Sigmoid colon (tissue), 7 donors: Measurements from ENCODE around the gene RABGAP1L. TPM values are rescaled to one million over a fixed set of nuclear protein-coding genes. Genes with fewer than 3 reads are reported as not detected.

ENCODE experiments used
- DNase-seq: peaks from one replicate; pipeline ENCODE4 v3.0.0-alpha.2; 2019
- H3K27ac ChIP-seq, 4 donors: fragments of 200-600 bp; sonication (generic); one replicate each; pipeline ENCODE4 v1.5.1; 2016 to 2019; ENCODE audit warnings: mild to moderate bottlenecking in 1 of 4
- H3K27me3 ChIP-seq, 3 donors: fragments of 200-600 bp; sonication (generic); one replicate each; pipeline ENCODE4 v1.5.1; 2019; ENCODE audit warnings: mild to moderate bottlenecking in 1 of 3
- H3K36me3 ChIP-seq, 4 donors: fragments of 200-600 bp; sonication (generic); one replicate each; pipeline ENCODE4 v1.5.1; 2016 to 2019
- H3K4me1 ChIP-seq, 4 donors: fragments of 200-600 bp; sonication (generic); one replicate each; pipeline ENCODE4 v1.5.1; 2017 to 2019
- H3K4me3 ChIP-seq, 4 donors: fragments of 200-600 bp; sonication (generic); one replicate each; pipeline ENCODE4 v1.5.1; 2017 to 2019; ENCODE audit warnings: mild to moderate bottlenecking in 2 of 4, moderate library complexity in 1 of 4
- H3K9me3 ChIP-seq, 4 donors: fragments of 200-600 bp in 3 of 4; sonication (generic) in 3 of 4; one replicate each; pipeline versions ENCODE4 v1.5.1 to v1.6.1; 2013 to 2019
- EP300 ChIP-seq, 4 donors: sonication (generic); formaldehyde crosslinking; IDR thresholded peaks; one replicate each; pipeline ENCODE4 v1.6.1; 2017; ENCODE audit warnings: antibody characterized with exemption in 4 of 4
- POLR2A ChIP-seq, 2 donors: fragments of 450-650 bp; IDR thresholded peaks; one replicate each; pipeline ENCODE4 v1.6.1; 2016; ENCODE audit warnings: antibody characterized with exemption in 2 of 2, mild to moderate bottlenecking in 2 of 2, moderate library complexity in 2 of 2
- POLR2AphosphoS5 ChIP-seq, 4 donors: sonication (generic); formaldehyde crosslinking; IDR thresholded peaks; one replicate each; pipeline ENCODE4 v1.6.1; 2017; ENCODE audit warnings: antibody characterized with exemption in 4 of 4
- WGBS, 2 donors: extraction: QIAGEN DNeasy Blood & Tissue Kit; methylation state at CpG; one replicate each; pipeline ENCODE4 v1.1.7; 2013; 5-methylcytosine and 5-hydroxymethylcytosine counted together
- intact Hi-C: fragments of 100-400 bp; cut with DNase I; formaldehyde crosslinking; loops from one replicate; pipeline ENCODE4 v1.15.1; 2023
- polyA plus RNA-seq, 3 donors: library from polyadenylated mRNA; stranded (reverse); fragments of 200-250 nt; gene quantifications; one replicate each; pipeline ENCODE4 v1.2.3, GENCODE V29; 2013
- total RNA-seq, 4 donors: library from RNA; depleted of rRNA; stranded (reverse); fragments of >200 nt; gene quantifications; one replicate each; pipeline ENCODE4 v1.1.0, GENCODE V29; 2016
- TF ChIP-seq, protein P1 (sequence below), 4 experiments: fragments of 450-650 bp in 3 of 4; fragments of 200-600 bp in 1 of 4; IDR thresholded peaks; one replicate each; pipeline ENCODE4 v1.5.1; 2016 to 2019; ENCODE audit warnings: antibody characterized with exemption in 4 of 4, mild to moderate bottlenecking in 3 of 4, moderate library complexity in 2 of 4
- donor health status: healthy with polysubstance abuse.
- donor health status: Bipolar disorder and iron deficiency.
- donor health status: healthy.

Gene RABGAP1L
- total and polyA plus RNA-seq, 7 donors = 25.2 to 42.9 (median 35.4) TPM

DNA sequence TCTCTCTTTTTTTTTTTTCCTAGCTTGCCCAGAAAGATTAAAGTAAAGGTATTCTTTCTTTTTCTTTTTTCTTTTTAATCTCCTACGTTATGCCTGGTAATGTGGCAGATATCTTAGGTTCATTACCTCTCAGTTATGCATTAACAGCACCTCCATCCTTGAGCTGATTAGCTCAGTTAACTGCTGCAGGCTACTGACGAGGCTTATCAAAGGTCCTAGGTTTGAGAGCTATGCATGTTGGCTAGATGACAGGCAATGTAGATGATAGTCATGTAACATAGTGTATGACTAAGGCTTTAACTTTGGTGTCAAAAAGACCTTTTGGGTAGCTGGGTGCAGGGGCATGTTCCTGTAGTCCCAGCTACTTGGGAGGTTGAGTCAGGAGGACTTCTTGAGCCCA, 786.7 kb downstream of the RABGAP1L start:
- Histone ChIP-seq H3K27ac (no peak overlapping the region), H3K27me3 (no peaks in the 10 kb centered on the region), H3K36me3 (no peaks in the 10 kb centered on the region), H3K9me3 (no peaks in the 10 kb centered on the region), H3K4me1 (peaks cover 0 to 16% (median 3%) of the 10 kb centered on the region in 4 donors), H3K4me3 (no peak overlapping the region)
- DNase-seq = no peak
- WGBS, 2 donors = 23 to 63% methylated on average over 2 of the region's 2 CpGs
- intact Hi-C loops = no loop called here
- no peak for TF ChIP-seq EP300 (IDR thresholded peaks at IDR 0.05)
- TF ChIP-seq POLR2A (IDR thresholded peaks at IDR 0.05) = no peak
- TF ChIP-seq POLR2AphosphoS5 (IDR thresholded peaks at IDR 0.05) = no peak
- TF ChIP-seq, protein P1, sequence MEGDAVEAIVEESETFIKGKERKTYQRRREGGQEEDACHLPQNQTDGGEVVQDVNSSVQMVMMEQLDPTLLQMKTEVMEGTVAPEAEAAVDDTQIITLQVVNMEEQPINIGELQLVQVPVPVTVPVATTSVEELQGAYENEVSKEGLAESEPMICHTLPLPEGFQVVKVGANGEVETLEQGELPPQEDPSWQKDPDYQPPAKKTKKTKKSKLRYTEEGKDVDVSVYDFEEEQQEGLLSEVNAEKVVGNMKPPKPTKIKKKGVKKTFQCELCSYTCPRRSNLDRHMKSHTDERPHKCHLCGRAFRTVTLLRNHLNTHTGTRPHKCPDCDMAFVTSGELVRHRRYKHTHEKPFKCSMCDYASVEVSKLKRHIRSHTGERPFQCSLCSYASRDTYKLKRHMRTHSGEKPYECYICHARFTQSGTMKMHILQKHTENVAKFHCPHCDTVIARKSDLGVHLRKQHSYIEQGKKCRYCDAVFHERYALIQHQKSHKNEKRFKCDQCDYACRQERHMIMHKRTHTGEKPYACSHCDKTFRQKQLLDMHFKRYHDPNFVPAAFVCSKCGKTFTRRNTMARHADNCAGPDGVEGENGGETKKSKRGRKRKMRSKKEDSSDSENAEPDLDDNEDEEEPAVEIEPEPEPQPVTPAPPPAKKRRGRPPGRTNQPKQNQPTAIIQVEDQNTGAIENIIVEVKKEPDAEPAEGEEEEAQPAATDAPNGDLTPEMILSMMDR (IDR thresholded peaks at IDR 0.05) = no peak

DNA sequence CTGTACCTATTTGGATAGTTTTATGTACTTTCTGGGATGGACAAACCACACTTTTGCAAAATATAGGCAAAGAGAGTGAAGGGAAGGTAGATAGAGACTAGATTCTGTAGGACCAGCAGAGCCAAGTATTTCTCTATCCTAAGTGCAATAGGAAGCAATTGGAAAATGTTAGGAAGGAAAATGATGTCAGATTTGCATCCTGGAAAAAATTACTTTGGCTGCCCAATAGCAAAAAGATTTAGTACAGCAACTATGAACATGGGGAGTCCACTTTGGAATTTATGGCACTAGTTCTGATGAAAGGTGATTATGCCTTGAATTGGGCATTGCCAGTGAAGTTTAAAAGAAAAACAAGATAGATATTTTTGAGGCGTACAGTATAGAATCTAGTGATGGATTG, 789.7 kb downstream of the RABGAP1L start:
- H3K9me3 ChIP-seq = no peaks in the 10 kb centered on the region
- H3K4me3 ChIP-seq = no peak overlapping the region
- H3K36me3 ChIP-seq = no peaks in the 10 kb centered on the region
- no peak overlapping the region for H3K27ac ChIP-seq
- peaks cover 0 to 6% (median 3%) of the 10 kb centered on the region in 4 donors for H3K4me1 ChIP-seq
- H3K27me3 ChIP-seq = no peaks in the 10 kb centered on the region
- no peak for TF ChIP-seq POLR2AphosphoS5 (IDR thresholded peaks at IDR 0.05)
- TF ChIP-seq POLR2A (IDR thresholded peaks at IDR 0.05) = no peak
- TF ChIP-seq EP300 (IDR thresholded peaks at IDR 0.05) = no peak
- TF ChIP-seq, protein P1 (IDR thresholded peaks at IDR 0.05) = no peak
- DNase-seq = no peak
- intact Hi-C loops = no loop called here
- WGBS, 2 donors = 92 to 99% methylated on average over 1 of the region's 1 CpG

DNA sequence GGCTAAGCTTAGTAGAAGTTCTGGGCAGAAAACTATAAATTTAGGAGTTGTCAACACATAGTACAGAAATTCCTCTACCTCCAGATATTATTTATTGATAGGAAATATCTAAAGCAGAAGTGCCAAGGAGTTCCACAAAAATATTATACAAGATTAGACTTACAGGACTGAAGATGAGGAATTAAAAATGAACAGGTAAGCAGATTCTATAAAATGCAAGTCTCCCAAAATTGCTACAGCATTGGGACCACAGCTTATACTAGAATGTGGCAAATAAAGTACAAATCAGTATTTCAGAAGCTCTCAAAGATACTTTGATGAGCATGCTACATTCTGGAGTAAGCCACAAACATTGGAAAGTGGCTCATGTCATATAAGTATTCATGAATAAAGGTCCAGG, 790.3 kb downstream of the RABGAP1L start:
- H3K4me3 ChIP-seq = no peak overlapping the region
- intact Hi-C loops = no loop called here

DNA sequence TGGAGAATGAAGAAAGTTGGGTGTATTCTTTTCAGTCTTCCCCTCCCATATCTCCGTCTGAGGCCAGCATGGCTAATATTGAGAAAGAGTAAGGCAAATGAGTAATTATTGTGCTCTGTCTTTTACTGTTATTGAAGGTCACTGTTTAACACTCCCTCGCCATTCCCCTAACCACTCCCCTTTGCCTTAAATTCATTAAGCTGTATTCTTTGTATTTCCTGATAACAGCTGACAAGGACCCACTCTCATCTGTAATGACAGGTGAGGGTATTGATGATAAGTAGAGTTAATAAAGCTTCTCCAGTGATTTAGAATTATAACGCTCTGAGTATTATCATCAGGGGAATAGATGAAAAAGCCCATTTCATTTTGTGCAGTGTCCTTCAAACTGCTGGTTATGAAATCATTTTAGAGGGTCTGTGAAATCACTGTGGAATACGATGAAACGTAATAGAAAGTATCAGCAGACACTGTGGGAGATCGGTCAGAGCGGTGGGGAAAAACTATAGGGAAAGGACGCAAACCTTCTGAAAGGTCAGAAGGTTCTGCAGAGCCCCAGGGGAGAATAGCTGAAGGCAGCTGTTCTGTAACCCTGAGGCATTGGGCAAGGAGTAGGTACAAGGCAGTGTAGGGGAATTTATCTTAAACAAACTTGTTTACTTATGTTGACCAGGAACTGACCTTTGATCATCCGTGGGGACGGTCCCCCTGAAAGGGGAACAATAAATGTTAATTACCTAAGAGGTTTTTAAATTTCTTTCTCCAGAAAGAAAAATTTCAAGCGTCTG, 794.2 kb downstream of the RABGAP1L start:
- intact Hi-C loops = no loop called here
- H3K27me3 ChIP-seq = no peaks in the 10 kb centered on the region
- H3K36me3 ChIP-seq = no peaks in the 10 kb centered on the region
- WGBS, 2 donors = 23 to 58% methylated on average over 11 of the region's 11 CpGs
- H3K4me1 ChIP-seq = peaks cover 0 to 12% (median 6%) of the 10 kb centered on the region in 4 donors
- DNase-seq = no peak
- H3K4me3 ChIP-seq = no peak overlapping the region
- TF ChIP-seq EP300 (IDR thresholded peaks at IDR 0.05) = no peak
- TF ChIP-seq, protein P1 (IDR thresholded peaks at IDR 0.05) = no peak
- no peak for TF ChIP-seq POLR2AphosphoS5 (IDR thresholded peaks at IDR 0.05)
- TF ChIP-seq POLR2A (IDR thresholded peaks at IDR 0.05) = no peak
- no peaks in the 10 kb centered on the region for H3K9me3 ChIP-seq
- H3K27ac ChIP-seq = peak overlapping the region in 1 of 4 donors; percentile 16

More for the DNA sequence above, 790.3 kb downstream of the RABGAP1L start:
- Histone ChIP-seq H3K27ac (no peak overlapping the region), H3K36me3 (no peaks in the 10 kb centered on the region), H3K4me1 (peaks cover 0 to 12% (median 5%) of the 10 kb centered on the region in 4 donors), H3K9me3 (no peaks in the 10 kb centered on the region), H3K27me3 (no peaks in the 10 kb centered on the region)
- DNase-seq = no peak
- TF ChIP-seq POLR2A (IDR thresholded peaks at IDR 0.05) (no peak), POLR2AphosphoS5 (IDR thresholded peaks at IDR 0.05) (no peak), EP300 (IDR thresholded peaks at IDR 0.05) (no peak)
- TF ChIP-seq, protein P1 (IDR thresholded peaks at IDR 0.05) = no peak
